Suprapubic skin (tissue), 4 donors: ENCODE results near the gene RTN4R. TPM values are rescaled to one million over a fixed set of nuclear protein-coding genes. Genes with fewer than 3 reads are reported as not detected.
"Not testable (repeated sequence)": the region's sequence is repeated elsewhere in the genome, so short reads cannot be mapped to it uniquely, and the experiment has no call there.

Experiments used
- DNase-seq, 2 donors: peaks; one replicate each; pipeline ENCODE4 v3.0.0-alpha.2; 2019; ENCODE audit warnings: low spot score in 2 of 2
- H3K27ac ChIP-seq: fragments of 200-600 bp; sonication (generic); one replicate; pipeline ENCODE4 v1.5.1; 2019
- H3K27me3 ChIP-seq: fragments of 200-600 bp; sonication (generic); one replicate; pipeline ENCODE4 v1.5.1; 2019
- H3K36me3 ChIP-seq: fragments of 200-600 bp; sonication (generic); one replicate; pipeline ENCODE4 v1.5.1; 2019
- H3K4me1 ChIP-seq: fragments of 200-600 bp; sonication (generic); one replicate; pipeline ENCODE4 v1.5.1; 2019
- H3K4me3 ChIP-seq: fragments of 200-600 bp; sonication (generic); one replicate; pipeline ENCODE4 v1.5.1; 2019; ENCODE audit warnings: mild to moderate bottlenecking
- H3K9me3 ChIP-seq: fragments of 200-600 bp; sonication (generic); one replicate; pipeline ENCODE4 v1.5.1; 2019
- CTCF ChIP-seq, 2 donors: fragments of 200-600 bp in 1 of 2; fragments of 450-650 bp in 1 of 2; sonication (generic) in 1 of 2; IDR thresholded peaks; one replicate each; pipeline ENCODE4 v1.5.1; 2016 to 2019; ENCODE audit warnings: antibody characterized with exemption in 2 of 2, mild to moderate bottlenecking in 1 of 2, moderate library complexity in 1 of 2
- EP300 ChIP-seq: sonication (generic); formaldehyde crosslinking; IDR thresholded peaks from one replicate; pipeline ENCODE4 v1.6.1; 2017; ENCODE audit warnings: antibody characterized with exemption
- POLR2A ChIP-seq, 2 donors: fragments of 450-650 bp; IDR thresholded peaks; one replicate each; pipeline ENCODE4 v1.6.1; 2017; ENCODE audit warnings: antibody characterized with exemption in 2 of 2, mild to moderate bottlenecking in 2 of 2, moderate library complexity in 2 of 2
- POLR2AphosphoS5 ChIP-seq, 3 donors: sonication (generic); formaldehyde crosslinking; IDR thresholded peaks; one replicate each; pipeline ENCODE4 v1.6.1; 2017; ENCODE audit warnings: antibody characterized with exemption in 3 of 3
- WGBS: methylation state at CpG from one replicate; pipeline ENCODE4 v1.1.5; 2018; 5-methylcytosine and 5-hydroxymethylcytosine counted together
- total RNA-seq, 4 donors: library from RNA; depleted of rRNA; stranded (reverse); fragments of >200 nt; gene quantifications; one replicate each; pipeline ENCODE4 v1.1.0, GENCODE V29; 2016

Gene RTN4R
- total RNA-seq, 4 donors from 2014 or later: 5.0 to 12.2 (median 9.2) TPM

- WGBS: 58% methylated on average over 2 of the region's 12 CpGs
- peaks cover 16% of the 10 kb centered on the region for H3K27me3 ChIP-seq
- not testable (repeated sequence) for H3K27ac ChIP-seq, H3K9me3 ChIP-seq, H3K4me3 ChIP-seq, H3K4me1 ChIP-seq, H3K36me3 ChIP-seq
- peak in 1 of 2 donors; percentile 89 for DNase-seq
- peak in 1 of 2 donors; percentile 82 for TF ChIP-seq CTCF (IDR thresholded peaks at IDR 0.05)
Observed at GRCh38 chr22:20285473-20286311, 17.6 kb upstream of the RTN4R start.

DNA sequence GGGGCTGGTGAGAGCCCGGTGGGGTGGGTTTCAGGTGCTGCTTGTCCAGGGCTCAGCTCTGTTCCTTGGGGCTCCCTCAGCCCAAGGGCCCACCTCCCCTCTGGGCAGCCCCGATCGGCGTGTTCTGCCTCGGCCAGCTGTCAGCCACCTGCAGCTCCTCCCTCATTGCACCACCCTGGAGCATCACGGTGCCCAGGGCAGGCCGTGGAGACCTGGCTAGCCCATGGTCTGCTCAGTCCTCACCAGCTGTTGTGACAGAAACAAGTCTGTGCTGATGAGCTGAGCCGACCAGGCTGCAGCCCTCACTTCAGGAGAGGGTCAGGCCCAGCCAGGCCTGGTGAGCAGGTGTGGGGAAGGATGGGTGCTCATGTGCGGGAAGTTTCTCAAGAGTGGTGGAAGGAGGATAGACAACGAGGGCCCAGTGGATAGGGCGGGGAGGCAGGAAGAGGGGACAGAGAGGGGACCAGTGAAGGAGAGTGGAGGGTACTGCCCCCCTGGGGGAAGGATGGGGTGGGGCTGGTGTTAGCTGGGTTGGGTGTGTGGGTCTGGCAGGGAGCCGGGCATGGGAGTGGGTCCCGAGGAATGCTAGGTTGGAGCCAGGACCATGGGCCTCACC lies 16.5 kb upstream of the RTN4R start:
- WGBS: 80% methylated on average over 12 of the region's 13 CpGs
- Histone ChIP-seq H3K9me3 (no peaks in the 10 kb centered on the region), H3K4me1 (no peaks in the 10 kb centered on the region), H3K4me3 (no peak overlapping the region), H3K27me3 (peaks cover 7% of the 10 kb centered on the region), H3K36me3 (no peaks in the 10 kb centered on the region), H3K27ac (no peak overlapping the region)
- no peak for DNase-seq
- TF ChIP-seq POLR2AphosphoS5 (IDR thresholded peaks at IDR 0.05) (no peak), CTCF (IDR thresholded peaks at IDR 0.05) (no peak), POLR2A (IDR thresholded peaks at IDR 0.05) (no peak), EP300 (no peak)

DNA sequence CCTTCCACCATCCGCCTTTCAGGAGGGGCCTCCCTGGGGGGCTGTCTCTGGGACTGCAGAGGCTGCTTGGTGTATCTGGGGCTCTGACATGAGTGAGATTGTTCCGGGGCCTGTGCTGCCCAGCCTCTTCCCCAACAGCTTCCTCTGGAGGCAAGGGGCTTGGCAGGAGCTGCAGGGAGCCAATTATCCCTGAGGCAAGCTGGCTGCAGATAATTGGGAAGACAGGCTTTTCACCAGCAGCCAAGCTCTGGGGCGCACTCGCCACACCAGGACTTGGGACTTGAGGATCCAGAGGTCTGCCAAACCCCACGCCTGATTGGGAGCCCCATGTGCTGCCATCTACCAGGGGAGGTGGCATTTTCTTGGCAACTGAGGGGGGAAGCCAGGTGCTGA lies 15.6 kb upstream of the RTN4R start:
- H3K4me1 ChIP-seq: no peaks in the 10 kb centered on the region
- no peaks in the 10 kb centered on the region for H3K36me3 ChIP-seq
- H3K4me3 ChIP-seq: no peak overlapping the region
- 27% methylated on average over 2 of the region's 5 CpGs for WGBS
- H3K9me3 ChIP-seq: no peaks in the 10 kb centered on the region
- no peak for DNase-seq
- no peak overlapping the region for H3K27ac ChIP-seq
- peaks cover 7% of the 10 kb centered on the region for H3K27me3 ChIP-seq
- TF ChIP-seq POLR2A (IDR thresholded peaks at IDR 0.05) (no peak), EP300 (no peak), CTCF (IDR thresholded peaks at IDR 0.05) (no peak), POLR2AphosphoS5 (IDR thresholded peaks at IDR 0.05) (no peak)

- Histone ChIP-seq H3K4me3 (no peak overlapping the region), H3K27ac (no peak overlapping the region), H3K9me3 (no peaks in the 10 kb centered on the region), H3K4me1 (no peaks in the 10 kb centered on the region), H3K27me3 (peaks cover 7% of the 10 kb centered on the region), H3K36me3 (no peaks in the 10 kb centered on the region)
- 76% methylated on average over 12 of the region's 15 CpGs for WGBS
- DNase-seq: no peak
- TF ChIP-seq POLR2A (IDR thresholded peaks at IDR 0.05) (no peak), POLR2AphosphoS5 (IDR thresholded peaks at IDR 0.05) (no peak), EP300 (no peak), CTCF (IDR thresholded peaks at IDR 0.05) (no peak)
Observed at GRCh38 chr22:20282901-20283673, 15.0 kb upstream of the RTN4R start.

GRCh38 chr22:20281891-20282290 lies 13.8 kb upstream of the RTN4R start:
- peaks cover 6% of the 10 kb centered on the region for H3K27me3 ChIP-seq
- 92% methylated on average over 10 of the region's 12 CpGs for WGBS
- H3K9me3 ChIP-seq: no peaks in the 10 kb centered on the region
- no peak overlapping the region for H3K4me3 ChIP-seq
- H3K36me3 ChIP-seq: no peaks in the 10 kb centered on the region
- TF ChIP-seq EP300 (no peak), CTCF (IDR thresholded peaks at IDR 0.05) (no peak), POLR2A (IDR thresholded peaks at IDR 0.05) (no peak)
- DNase-seq: no peak
- H3K27ac ChIP-seq: no peak overlapping the region
- no peaks in the 10 kb centered on the region for H3K4me1 ChIP-seq

- H3K9me3 ChIP-seq, H3K27me3 ChIP-seq, H3K36me3 ChIP-seq, H3K27ac ChIP-seq, H3K4me1 ChIP-seq, DNase-seq, H3K4me3 ChIP-seq: not testable (repeated sequence)
- 97% methylated on average over 8 of the region's 9 CpGs for WGBS
Observed at GRCh38 chr22:20281473-20281872, 13.4 kb upstream of the RTN4R start.
